Measurements from ENCODE around the gene TRPT1.
A peak's percentile ranks its signal among the peaks of the same experiment; 100 is the strongest.

The TRPT1 gene

GRCh38 chr11:64229090-64229743, 3.2 kb upstream of the TRPT1 start:
- no peak for DNase-seq

- DNase-seq: no peak
These were observed 1.5 kb upstream of the TRPT1 start for GRCh38 chr11:64227405-64227956.

GRCh38 chr11:64226507-64227051, 593 bp upstream of the TRPT1 start:
- no peak for DNase-seq

GRCh38 chr11:64224891-64225607, 937 bp downstream of the TRPT1 start:
- DNase-seq: no peak

GRCh38 chr11:64224151-64224890, 1.7 kb downstream of the TRPT1 start:
- DNase-seq: no peak

GRCh38 chr11:64223001-64223651, 2.9 kb downstream of the TRPT1 start:
- no peak for DNase-seq

- DNase-seq: no peak
These were observed 3.4 kb downstream of the TRPT1 start for GRCh38 chr11:64222651-64223000.

- DNase-seq: no peak
These were observed 5.2 kb downstream of the TRPT1 start for GRCh38 chr11:64220798-64221197.

GRCh38 chr11:64220271-64220670, 5.7 kb downstream of the TRPT1 start:
- DNase-seq: no peak

GRCh38 chr11:64219755-64220154, 6.2 kb downstream of the TRPT1 start:
- no peak for DNase-seq

- no peak for DNase-seq
These were observed 6.7 kb downstream of the TRPT1 start for GRCh38 chr11:64219354-64219684.

GRCh38 chr11:64218628-64219353, 7.2 kb downstream of the TRPT1 start:
- no peak for DNase-seq

- no peak for DNase-seq
These were observed 9.1 kb downstream of the TRPT1 start for GRCh38 chr11:64216879-64217278.

GRCh38 chr11:64211181-64211872, 14.7 kb downstream of the TRPT1 start:
- no peak for DNase-seq

GRCh38 chr11:64210301-64211020, 15.5 kb downstream of the TRPT1 start:
- no peak for DNase-seq

GRCh38 chr11:64209563-64209843, 16.5 kb downstream of the TRPT1 start:
- no peak for DNase-seq

- no peak for DNase-seq
These were observed 17.0 kb downstream of the TRPT1 start for GRCh38 chr11:64208796-64209562.

- DNase-seq: no peak
These were observed 17.7 kb downstream of the TRPT1 start for GRCh38 chr11:64208086-64208795.

- DNase-seq: peak; percentile 75 to 87
These were observed 18.5 kb downstream of the TRPT1 start for GRCh38 chr11:64207256-64208085.
